ENCODE measurements around the gene PPP1R14B. TPM values are rescaled to one million over a fixed set of nuclear protein-coding genes. Genes with fewer than 3 reads are reported as not detected.

PPP1R14B gene
- polyA plus RNA-seq, 4 donors: 54.4 to 90.9 (median 69.8) TPM

GRCh38 chr11:64232967-64233315 lies 13.8 kb downstream of the PPP1R14B start:
- no peak for DNase-seq (ENCODE audit: low read depth in 4 of 4, low spot score in 3 of 4)

GRCh38 chr11:64232182-64232966 lies 14.4 kb downstream of the PPP1R14B start:
- no peak for DNase-seq (ENCODE audit: low read depth in 4 of 4, low spot score in 3 of 4)

- no peak for DNase-seq (ENCODE audit: low read depth in 4 of 4, low spot score in 3 of 4)
Measured at GRCh38 chr11:64231546-64231945, 15.2 kb downstream of the PPP1R14B start.

- DNase-seq (ENCODE audit: low read depth in 4 of 4, low spot score in 3 of 4): no peak
Measured at GRCh38 chr11:64230985-64231365, 15.8 kb downstream of the PPP1R14B start.

GRCh38 chr11:64230171-64230984 lies 16.4 kb downstream of the PPP1R14B start, which contains the start of gene DNAJC4:
Gene DNAJC4, plus strand, starts transcription at chr11:64230548. Its CDS starts 307 bp downstream, at chr11:64230855.
- DNase-seq (ENCODE audit: low read depth in 4 of 4, low spot score in 3 of 4): peak in 3 of 4 donors; percentile 91 to 94 (median 91)

GRCh38 chr11:64229744-64230170 lies 17.0 kb downstream of the PPP1R14B start:
- DNase-seq (ENCODE audit: low read depth in 4 of 4, low spot score in 3 of 4): no peak

GRCh38 chr11:64229090-64229743 lies 17.5 kb downstream of the PPP1R14B start:
- no peak for DNase-seq (ENCODE audit: low read depth in 4 of 4, low spot score in 3 of 4)

- DNase-seq (ENCODE audit: low read depth in 4 of 4, low spot score in 3 of 4): no peak
Measured at GRCh38 chr11:64227405-64227956, 19.3 kb downstream of the PPP1R14B start.

- no peak for DNase-seq (ENCODE audit: low read depth in 4 of 4, low spot score in 3 of 4)
Measured at GRCh38 chr11:64226507-64227051, 20.2 kb downstream of the PPP1R14B start.

- DNase-seq (ENCODE audit: low read depth in 4 of 4, low spot score in 3 of 4): no peak
Measured at GRCh38 chr11:64225608-64226506, 20.9 kb downstream of the PPP1R14B start, which contains the start of the genes NUDT22 and TRPT1. Gene NUDT22, plus strand, starts transcription at chr11:64226274. Its CDS starts 379 bp downstream, at chr11:64226653. Gene TRPT1, minus strand, starts transcription at chr11:64226186. Its CDS starts 326 bp downstream, at chr11:64225860.

GRCh38 chr11:64224891-64225607 lies 21.7 kb downstream of the PPP1R14B start:
- DNase-seq (ENCODE audit: low read depth in 4 of 4, low spot score in 3 of 4): no peak

GRCh38 chr11:64224151-64224890 lies 22.4 kb downstream of the PPP1R14B start:
- no peak for DNase-seq (ENCODE audit: low read depth in 4 of 4, low spot score in 3 of 4)

- no peak for DNase-seq (ENCODE audit: low read depth in 4 of 4, low spot score in 3 of 4)
Measured at GRCh38 chr11:64223001-64223651, 23.6 kb downstream of the PPP1R14B start.

- no peak for DNase-seq (ENCODE audit: low read depth in 4 of 4, low spot score in 3 of 4)
Measured at GRCh38 chr11:64222651-64223000, 24.1 kb downstream of the PPP1R14B start.

- no peak for DNase-seq (ENCODE audit: low read depth in 4 of 4, low spot score in 3 of 4)
Measured at GRCh38 chr11:64220798-64221197, 25.9 kb downstream of the PPP1R14B start.

- DNase-seq (ENCODE audit: low read depth in 4 of 4, low spot score in 3 of 4): no peak
Measured at GRCh38 chr11:64220271-64220670, 26.5 kb downstream of the PPP1R14B start.

- DNase-seq (ENCODE audit: low read depth in 4 of 4, low spot score in 3 of 4): no peak
Measured at GRCh38 chr11:64219755-64220154, 27.0 kb downstream of the PPP1R14B start.

- DNase-seq (ENCODE audit: low read depth in 4 of 4, low spot score in 3 of 4): no peak
Measured at GRCh38 chr11:64219354-64219684, 27.4 kb downstream of the PPP1R14B start.
